AG08395 (cell line): Measurements from ENCODE around the gene RAB11A.
A peak's percentile ranks its signal among the peaks of the same experiment; 100 is the strongest.

Source experiments
- DNase-seq: peaks from one replicate; pipeline ENCODE4 v3.0.0; 2012; ENCODE audit warnings: mixed read lengths, low spot score

Gene RAB11A

DNA sequence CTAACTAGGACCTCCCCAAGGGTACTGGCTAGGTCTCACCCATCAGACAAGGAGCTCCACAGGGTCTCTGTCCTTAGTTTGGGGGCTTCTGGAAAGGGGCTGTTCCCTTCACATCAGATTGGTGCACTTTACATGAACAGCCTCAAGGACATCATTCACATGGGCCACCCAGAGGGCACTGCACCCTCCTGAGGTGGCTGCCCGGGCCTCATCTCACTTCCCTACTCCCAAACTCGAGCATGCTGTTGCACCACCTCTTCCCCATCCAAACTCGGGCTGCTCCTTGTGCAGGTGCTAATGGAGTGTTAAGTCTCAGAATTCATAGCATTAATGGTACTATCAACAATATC is 48.1 kb downstream of the RAB11A start:
- no peak for DNase-seq

DNA sequence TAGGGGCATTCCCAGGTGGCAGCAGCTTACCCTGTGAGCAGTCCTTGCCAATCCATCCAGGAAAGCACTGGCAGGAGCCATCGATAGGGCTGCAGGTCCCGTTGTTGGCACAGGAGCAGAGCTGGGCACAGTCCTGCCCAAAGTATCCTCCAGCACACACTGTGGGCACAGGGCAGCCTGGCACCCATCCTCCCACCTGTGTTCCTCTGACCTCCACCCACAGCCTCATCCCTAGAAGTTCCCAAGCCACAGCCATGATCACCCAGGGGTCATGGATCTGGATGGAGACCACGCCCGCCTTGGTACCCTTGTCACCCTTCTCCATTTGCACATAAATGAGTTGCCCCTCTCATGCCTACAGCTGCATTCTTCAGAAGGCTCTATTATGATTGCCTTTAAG is 48.6 kb downstream of the RAB11A start:
- DNase-seq: no peak

DNA sequence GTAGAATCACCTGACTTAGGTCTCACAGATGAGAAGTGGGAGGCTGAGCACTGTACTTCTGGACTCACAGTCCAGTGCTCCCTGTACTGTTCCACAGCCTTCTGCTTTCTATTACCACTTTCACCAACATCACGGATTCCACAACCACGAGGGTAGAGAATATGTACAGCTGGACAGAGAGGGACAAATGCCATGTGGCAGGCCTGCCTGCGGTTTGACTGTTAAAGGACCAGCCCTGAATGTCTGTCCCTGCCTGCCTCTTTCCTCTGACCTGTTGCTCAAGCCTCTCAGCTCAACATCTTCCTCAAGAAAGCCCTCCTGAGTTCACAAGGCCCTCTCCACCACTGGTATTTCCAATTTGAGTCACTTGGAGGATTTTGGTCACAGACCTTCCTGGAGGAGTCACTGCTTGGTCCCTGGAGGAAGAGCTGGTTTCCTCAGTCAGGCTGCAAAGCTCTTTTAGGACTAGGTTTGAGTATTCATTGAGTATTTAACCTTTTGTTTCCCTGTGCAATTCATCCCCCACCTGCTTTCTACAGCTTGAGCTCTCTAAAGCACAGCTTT is 49.1 kb downstream of the RAB11A start:
- DNase-seq: no peak

DNA sequence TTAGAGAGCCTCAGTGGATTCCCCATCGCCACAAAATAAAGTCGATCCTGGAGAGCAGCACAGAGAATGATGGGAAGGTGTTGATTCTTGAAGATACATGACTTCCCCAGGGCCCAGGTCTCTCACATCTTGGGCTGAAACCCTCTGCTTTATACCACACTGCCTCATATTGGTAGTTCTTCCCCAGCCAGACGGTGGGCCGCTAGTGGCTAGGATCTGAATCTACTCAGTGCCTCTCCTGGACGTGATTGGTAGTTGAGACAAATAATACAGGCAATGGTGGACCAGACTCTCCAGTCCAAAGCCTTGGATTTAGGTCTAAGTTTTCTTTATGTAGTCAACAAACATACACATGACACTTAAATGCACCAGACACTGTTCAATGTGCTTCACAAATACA is 49.7 kb downstream of the RAB11A start:
- DNase-seq: no peak

- DNase-seq: no peak
These were observed 50.1 kb downstream of the RAB11A start for GRCh38 chr15:65919353-65919752.

DNA sequence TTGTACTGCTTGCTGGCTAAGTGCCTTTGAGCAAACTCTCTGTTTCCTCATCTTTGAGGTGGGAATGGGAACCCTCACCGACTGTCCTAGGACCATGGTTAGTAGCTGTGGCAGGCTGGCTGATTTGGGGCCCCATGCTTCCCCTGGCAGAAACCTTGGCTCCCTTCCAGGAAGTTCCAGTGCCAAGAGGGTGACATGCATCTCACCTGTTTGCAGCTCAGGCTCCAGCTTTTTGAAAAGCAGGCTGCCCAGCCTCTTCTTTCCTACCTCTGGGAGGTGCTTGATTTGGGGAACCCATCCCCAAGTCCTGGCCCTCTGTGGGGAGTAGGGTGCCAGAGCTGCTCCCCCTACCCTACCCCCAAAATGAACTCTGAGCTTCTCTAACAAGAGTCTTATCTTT is 50.8 kb downstream of the RAB11A start:
- DNase-seq: no peak

- peak; percentile 22 for DNase-seq
These were observed 51.6 kb downstream of the RAB11A start for GRCh38 chr15:65920825-65921309.

GRCh38 chr15:65921780-65922179 is 52.5 kb downstream of the RAB11A start:
- DNase-seq: no peak

- DNase-seq: no peak
These were observed 53.3 kb downstream of the RAB11A start for GRCh38 chr15:65922621-65923020.

DNA sequence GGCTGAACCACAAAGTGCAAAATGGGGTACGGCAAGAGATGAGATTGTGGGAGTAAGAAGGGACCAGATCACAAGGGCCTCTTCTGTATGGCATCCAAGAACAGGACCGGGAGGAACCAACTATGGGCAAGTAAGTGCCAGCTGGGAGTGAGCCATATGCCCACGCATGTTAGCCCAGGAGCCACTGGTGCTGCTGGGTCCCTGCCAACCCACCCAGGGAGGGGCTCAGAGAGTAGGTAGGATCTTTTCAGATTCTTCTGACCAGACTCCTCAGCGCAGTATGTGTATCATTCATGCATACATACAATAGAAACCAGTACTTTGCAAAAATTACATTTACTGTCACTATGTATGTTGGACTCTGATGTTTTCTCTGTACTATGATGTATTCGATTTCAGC is 54.0 kb downstream of the RAB11A start:
- no peak for DNase-seq

DNA sequence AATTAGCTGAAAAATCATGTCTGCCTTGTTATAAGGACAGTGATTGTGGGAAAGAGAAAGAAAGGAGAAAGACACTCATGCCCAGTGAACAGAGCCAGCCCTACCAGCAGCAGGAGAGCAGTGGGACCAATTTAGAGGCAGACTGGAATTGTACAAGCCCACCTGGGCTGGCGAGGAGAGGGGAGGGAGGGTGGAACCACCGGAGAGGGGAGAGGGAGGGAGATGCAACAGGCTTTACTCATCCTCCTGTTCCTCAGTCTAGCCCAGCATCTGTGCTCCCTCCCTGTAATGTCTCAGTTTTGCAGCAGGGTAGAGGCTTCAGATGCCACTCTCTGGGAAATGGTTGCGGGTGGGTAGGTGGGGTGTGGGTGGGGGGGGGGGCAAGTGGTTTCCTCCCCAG is 54.7 kb downstream of the RAB11A start:
- no peak for DNase-seq

GRCh38 chr15:65925338-65925737 is 56.0 kb downstream of the RAB11A start:
- DNase-seq: no peak

DNA sequence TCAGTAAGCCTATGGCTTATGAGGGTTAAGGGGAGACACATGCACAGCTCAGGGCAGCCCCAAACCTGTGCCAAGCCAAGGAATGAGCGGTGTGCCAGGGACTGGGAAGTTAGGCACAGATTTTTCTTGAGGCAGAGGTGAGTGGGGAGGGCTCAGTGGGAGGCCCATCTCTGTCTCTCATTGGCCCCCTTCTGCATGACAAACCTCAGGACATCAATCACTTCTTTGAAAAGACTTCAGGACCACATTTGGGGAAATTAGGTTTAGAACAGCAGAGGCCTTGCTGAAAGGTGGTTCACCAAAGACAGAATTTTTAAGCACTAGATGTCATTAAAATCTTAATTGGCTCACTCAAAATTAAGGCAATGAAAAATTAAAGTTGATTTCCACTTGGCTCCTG is 57.2 kb downstream of the RAB11A start:
- no peak for DNase-seq

- DNase-seq: no peak
These were observed 57.6 kb downstream of the RAB11A start for GRCh38 chr15:65926899-65927298.

- no peak for DNase-seq
These were observed 58.3 kb downstream of the RAB11A start for GRCh38 chr15:65927545-65927944.

- DNase-seq: no peak
These were observed 60.3 kb downstream of the RAB11A start for GRCh38 chr15:65929573-65929972.

DNA sequence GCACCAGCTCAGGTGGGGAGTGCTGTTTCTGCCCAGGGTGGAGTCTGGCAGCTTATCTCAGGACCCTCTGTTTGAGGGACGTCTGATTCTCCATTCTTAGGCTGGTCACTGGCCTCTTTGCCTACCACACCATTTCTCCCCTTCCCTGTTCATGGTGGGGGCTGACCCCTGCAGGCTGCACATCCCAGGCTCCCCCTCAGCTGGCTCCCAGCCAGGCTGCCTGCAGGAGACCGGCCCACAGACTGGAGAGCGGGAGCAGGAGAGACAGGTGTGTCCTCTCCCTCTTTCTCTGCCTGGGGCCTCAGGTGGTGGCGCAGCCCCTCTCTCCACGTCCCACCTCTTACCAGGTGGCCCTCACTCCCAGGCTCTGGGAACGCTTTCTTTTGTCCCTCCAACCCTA is 60.8 kb downstream of the RAB11A start:
- DNase-seq: no peak

GRCh38 chr15:65931221-65931620 is 61.9 kb downstream of the RAB11A start:
- no peak for DNase-seq

DNA sequence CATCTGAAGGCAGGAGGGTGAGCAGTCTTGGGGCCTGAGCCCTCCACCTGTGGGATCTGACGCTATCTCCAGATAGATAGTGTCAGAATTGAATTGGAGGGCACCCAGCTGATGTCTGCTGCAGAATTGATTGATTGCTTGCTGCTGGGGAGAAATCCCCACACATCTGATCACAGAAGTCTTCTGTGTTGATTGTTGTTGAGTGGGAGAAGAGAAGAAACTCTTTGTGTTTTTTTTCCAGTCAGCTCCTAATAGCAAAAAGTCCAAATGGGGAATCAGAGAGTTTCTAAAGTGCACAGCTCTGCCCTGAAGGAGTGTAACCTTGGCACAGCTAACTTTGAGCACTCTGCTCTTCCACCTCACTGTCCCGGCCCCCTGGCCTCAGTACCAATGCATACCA is 66.1 kb downstream of the RAB11A start:
- DNase-seq: no peak

GRCh38 chr15:65936282-65936681 is 67.0 kb downstream of the RAB11A start:
- no peak for DNase-seq

DNA sequence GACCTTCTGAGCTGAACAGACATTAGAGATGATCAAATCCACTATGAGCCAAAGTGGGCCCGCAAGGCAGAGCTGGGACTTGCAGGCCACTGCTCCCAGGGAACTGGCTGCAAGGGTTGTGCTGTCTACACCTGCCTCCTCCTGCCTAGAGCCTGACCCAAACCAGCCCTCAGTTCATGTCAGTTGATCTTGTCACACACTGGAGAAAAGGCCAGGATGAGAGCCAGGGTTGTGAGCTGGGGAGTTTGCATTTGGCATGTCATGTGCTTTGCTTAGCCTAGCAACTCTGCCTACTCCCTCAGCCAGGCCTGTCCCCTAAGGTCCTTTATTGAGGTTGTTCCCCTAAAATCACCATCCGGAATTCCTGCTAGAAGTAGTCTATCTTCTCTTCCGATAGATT is 67.8 kb downstream of the RAB11A start:
- DNase-seq: no peak

DNA sequence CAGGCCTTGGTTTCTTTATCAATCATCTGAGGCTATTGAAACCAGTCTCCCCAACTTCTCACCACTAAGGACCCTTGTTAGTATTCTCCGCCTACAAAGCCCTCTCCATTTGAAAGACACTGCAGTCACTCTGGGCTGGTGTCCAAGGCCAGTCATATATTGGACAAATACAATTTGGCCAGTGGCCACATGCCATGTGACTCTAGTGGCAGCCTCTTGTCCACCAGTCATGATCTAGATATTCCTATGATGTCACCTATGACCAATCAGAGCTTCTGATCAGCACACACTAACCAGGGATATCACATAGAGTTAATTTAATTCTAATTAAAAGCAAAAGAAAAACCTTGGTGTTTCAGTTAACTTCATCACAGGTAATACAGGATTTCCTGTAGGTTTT is 68.2 kb downstream of the RAB11A start:
- peak; percentile 26 for DNase-seq

DNA sequence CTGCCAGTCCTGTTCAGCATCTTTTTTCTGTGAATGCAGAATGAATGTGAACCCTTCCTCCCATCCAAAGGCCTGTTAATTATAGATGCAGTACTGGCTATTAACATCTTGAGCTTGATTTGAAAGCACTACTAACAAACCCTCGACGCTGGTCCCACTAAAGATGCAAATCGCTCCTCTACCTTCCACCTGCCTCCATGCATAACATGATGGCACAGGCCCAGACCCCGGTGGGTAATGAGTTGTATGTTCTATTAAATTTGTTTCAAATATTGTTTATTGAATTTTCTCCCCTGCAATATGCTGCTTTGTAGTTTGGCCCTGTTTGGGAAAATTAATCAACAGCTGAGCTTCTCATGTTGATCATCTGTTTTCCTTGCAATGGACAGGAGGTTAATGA is 69.3 kb downstream of the RAB11A start:
- DNase-seq: no peak

GRCh38 chr15:65939901-65940617 is 70.8 kb downstream of the RAB11A start:
- peak; percentile 96 for DNase-seq
